ENCODE data around the gene BEAN1. TPM values are rescaled to one million over a fixed set of nuclear protein-coding genes. Genes with fewer than 3 reads are reported as not detected.

The BEAN1 gene
- total RNA-seq, 1 experiment from 2014 or later, result 0.61 TPM

DNA sequence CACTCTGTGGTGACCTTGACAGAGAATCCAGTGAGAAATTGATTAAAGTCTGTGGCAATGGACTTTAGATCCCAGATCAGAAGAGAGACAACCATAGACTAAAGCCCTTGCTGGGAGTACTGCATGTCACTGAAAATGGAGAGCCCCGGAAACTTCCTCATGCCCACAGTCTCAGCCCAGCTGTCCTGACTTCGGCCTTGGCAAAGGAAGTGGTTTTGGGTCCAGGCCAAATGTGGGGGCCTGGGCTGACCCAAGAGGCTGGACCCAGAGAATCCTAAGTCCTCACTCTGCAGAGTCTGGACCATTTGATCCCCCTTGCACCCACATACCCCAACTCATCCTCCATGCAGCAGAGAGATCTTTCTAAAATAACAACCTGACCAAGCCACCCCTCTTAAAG, 4.7 kb upstream of the BEAN1 start:
- DNase-seq (ENCODE audit: low read depth, low spot score) (no peak), ATAC-seq (no peak)
- Histone ChIP-seq H3K9me2 (ENCODE audit: insufficient read depth) (no peaks in the 10 kb centered on the region), H3K4me1 (ENCODE audit: control insufficient read depth in 1 of 2, insufficient read depth in 2 of 2, low read length in 2 of 2) (peaks cover 0 to 4% of the 10 kb centered on the region in 2 experiments; a peak in 1 of 4 replicates), H3K36me3 (ENCODE audit: control insufficient read depth in 1 of 2, insufficient read depth in 2 of 2, low read length in 2 of 2) (no peaks in the 10 kb centered on the region), H3K27me3 (ENCODE audit: insufficient read depth, low read length) (no peaks in the 10 kb centered on the region), H4K20me1 (ENCODE audit: insufficient read depth) (no peaks in the 10 kb centered on the region), H3K79me2 (ENCODE audit: insufficient read depth, low read length) (no peaks in the 10 kb centered on the region), H3K27ac (ENCODE audit: low read depth, low read length) (no peak overlapping the region), H3K4me3 (replicated peaks in 1 of 2; ENCODE audit: low read depth in 1 of 2, low read length in 2 of 2) (no peak overlapping the region), H3K9ac (ENCODE audit: low read length) (no peak overlapping the region), H3K4me2 (ENCODE audit: low read length) (no peak overlapping the region), H3K9me3 (ENCODE audit: control insufficient read depth in 1 of 2, insufficient read depth in 1 of 2, low read depth in 1 of 2, low read length in 2 of 2) (no peaks in the 10 kb centered on the region), H2AFZ (ENCODE audit: low read depth, low read length, poor library complexity, severe bottlenecking) (no peak overlapping the region)
- ChIA-PET CTCF (no interaction called here), RAD21 (ENCODE audit: low non-redundant PET in 1 of 2, low total read pairs in 2 of 2, uncharacterized antibody in 2 of 2, unreplicated experiment in 2 of 2) (no interaction called here), POLR2A (no interaction called here)
- no peak for TF ChIP-seq ELF1 (IDR thresholded peaks at IDR 0.05; ENCODE audit: borderline replicate concordance, low read depth)
- no peak for TF ChIP-seq YY1 (IDR thresholded peaks at IDR 0.05; ENCODE audit: extremely low read depth, insufficient replicate concordance, low read depth, low read length)
- no peak for TF ChIP-seq FOSL1 (IDR thresholded peaks at IDR 0.05; ENCODE audit: low read depth)
- intact Hi-C loops (cut with micrococcal nuclease), result no loop called here
- BruUV-seq (replicated peaks), result no TSS peak

DNA sequence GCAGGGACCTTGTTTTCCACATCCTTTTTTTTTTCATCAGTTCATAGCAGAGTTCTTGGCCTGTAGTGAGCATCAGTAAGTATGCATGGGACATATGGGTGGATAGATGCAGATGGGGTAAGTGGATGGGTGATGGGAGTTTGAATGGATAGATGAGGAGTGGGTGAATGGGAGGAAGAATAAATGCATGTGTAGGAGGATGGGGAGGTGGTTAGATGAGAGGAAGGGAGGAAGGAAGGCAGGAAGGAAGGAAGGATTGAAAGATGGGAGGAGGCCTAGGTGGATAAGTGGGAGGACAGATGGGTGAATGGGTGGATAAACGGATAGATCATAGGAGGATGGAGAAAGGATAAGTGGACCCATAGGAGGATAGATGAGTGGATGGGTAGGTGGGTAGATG, 3.9 kb upstream of the BEAN1 start:
- Histone ChIP-seq H3K4me3 (replicated peaks in 1 of 2; ENCODE audit: low read depth in 1 of 2, low read length in 2 of 2) (no peak overlapping the region), H3K9ac (ENCODE audit: low read length) (no peak overlapping the region), H3K9me3 (ENCODE audit: control insufficient read depth in 1 of 2, insufficient read depth in 1 of 2, low read depth in 1 of 2, low read length in 2 of 2) (no peaks in the 10 kb centered on the region), H2AFZ (ENCODE audit: low read depth, low read length, poor library complexity, severe bottlenecking) (no peak overlapping the region), H4K20me1 (ENCODE audit: insufficient read depth) (no peaks in the 10 kb centered on the region), H3K9me2 (ENCODE audit: insufficient read depth) (no peaks in the 10 kb centered on the region), H3K4me1 (ENCODE audit: control insufficient read depth in 1 of 2, insufficient read depth in 2 of 2, low read length in 2 of 2) (peaks cover 0 to 4% of the 10 kb centered on the region in 2 experiments; a peak in 1 of 4 replicates), H3K4me2 (ENCODE audit: low read length) (no peak overlapping the region), H3K36me3 (ENCODE audit: control insufficient read depth in 1 of 2, insufficient read depth in 2 of 2, low read length in 2 of 2) (no peaks in the 10 kb centered on the region), H3K27me3 (ENCODE audit: insufficient read depth, low read length) (peaks cover 2% of the 10 kb centered on the region; the same call in 1 of the 2 replicates), H3K27ac (ENCODE audit: low read depth, low read length) (no peak overlapping the region), H3K79me2 (ENCODE audit: insufficient read depth, low read length) (no peaks in the 10 kb centered on the region)
- ATAC-seq, result no peak
- ChIA-PET POLR2A (no interaction called here), RAD21 (ENCODE audit: low non-redundant PET in 1 of 2, low total read pairs in 2 of 2, uncharacterized antibody in 2 of 2, unreplicated experiment in 2 of 2) (interaction anchor here in 1 of 2 experiments (0.6 kb wide), 1 partner anchor 8 kb away, joined by 3 read pairs; no protein-coding TSS in a partner anchor), CTCF (interaction anchor here (0.5 kb wide), 1 partner anchor 166 kb away, joined by 4 read pairs; no protein-coding TSS in a partner anchor)
- TF ChIP-seq FOSL1 (IDR thresholded peaks at IDR 0.05; ENCODE audit: low read depth) (no peak), SIN3A (IDR thresholded peaks at IDR 0.05; ENCODE audit: low read depth) (no peak), ZFX (IDR thresholded peaks at IDR 0.05) (no peak), CEBPB (IDR thresholded peaks at IDR 0.05; ENCODE audit: low read depth) (no peak), EGR1 (IDR thresholded peaks at IDR 0.05; ENCODE audit: low read depth) (no peak), TCF7L2 (IDR thresholded peaks at IDR 0.05; ENCODE audit: borderline replicate concordance, extremely low read depth, insufficient read depth, insufficient read length) (no peak), RAD21 (IDR thresholded peaks at IDR 0.05; ENCODE audit: low read depth) (no peak), ELF1 (IDR thresholded peaks at IDR 0.05; ENCODE audit: borderline replicate concordance, low read depth) (no peak), POLR2AphosphoS5 (IDR thresholded peaks at IDR 0.05; ENCODE audit: low read depth, low read length) (no peak)
- TF ChIP-seq, protein P1, sequence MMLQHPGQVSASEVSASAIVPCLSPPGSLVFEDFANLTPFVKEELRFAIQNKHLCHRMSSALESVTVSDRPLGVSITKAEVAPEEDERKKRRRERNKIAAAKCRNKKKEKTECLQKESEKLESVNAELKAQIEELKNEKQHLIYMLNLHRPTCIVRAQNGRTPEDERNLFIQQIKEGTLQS (IDR thresholded peaks at IDR 0.05), result no peak
- TF ChIP-seq, protein P2, sequence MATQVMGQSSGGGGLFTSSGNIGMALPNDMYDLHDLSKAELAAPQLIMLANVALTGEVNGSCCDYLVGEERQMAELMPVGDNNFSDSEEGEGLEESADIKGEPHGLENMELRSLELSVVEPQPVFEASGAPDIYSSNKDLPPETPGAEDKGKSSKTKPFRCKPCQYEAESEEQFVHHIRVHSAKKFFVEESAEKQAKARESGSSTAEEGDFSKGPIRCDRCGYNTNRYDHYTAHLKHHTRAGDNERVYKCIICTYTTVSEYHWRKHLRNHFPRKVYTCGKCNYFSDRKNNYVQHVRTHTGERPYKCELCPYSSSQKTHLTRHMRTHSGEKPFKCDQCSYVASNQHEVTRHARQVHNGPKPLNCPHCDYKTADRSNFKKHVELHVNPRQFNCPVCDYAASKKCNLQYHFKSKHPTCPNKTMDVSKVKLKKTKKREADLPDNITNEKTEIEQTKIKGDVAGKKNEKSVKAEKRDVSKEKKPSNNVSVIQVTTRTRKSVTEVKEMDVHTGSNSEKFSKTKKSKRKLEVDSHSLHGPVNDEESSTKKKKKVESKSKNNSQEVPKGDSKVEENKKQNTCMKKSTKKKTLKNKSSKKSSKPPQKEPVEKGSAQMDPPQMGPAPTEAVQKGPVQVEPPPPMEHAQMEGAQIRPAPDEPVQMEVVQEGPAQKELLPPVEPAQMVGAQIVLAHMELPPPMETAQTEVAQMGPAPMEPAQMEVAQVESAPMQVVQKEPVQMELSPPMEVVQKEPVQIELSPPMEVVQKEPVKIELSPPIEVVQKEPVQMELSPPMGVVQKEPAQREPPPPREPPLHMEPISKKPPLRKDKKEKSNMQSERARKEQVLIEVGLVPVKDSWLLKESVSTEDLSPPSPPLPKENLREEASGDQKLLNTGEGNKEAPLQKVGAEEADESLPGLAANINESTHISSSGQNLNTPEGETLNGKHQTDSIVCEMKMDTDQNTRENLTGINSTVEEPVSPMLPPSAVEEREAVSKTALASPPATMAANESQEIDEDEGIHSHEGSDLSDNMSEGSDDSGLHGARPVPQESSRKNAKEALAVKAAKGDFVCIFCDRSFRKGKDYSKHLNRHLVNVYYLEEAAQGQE (IDR thresholded peaks at IDR 0.05; ENCODE audit: low read depth), result no peak
- TF ChIP-seq, protein P3, sequence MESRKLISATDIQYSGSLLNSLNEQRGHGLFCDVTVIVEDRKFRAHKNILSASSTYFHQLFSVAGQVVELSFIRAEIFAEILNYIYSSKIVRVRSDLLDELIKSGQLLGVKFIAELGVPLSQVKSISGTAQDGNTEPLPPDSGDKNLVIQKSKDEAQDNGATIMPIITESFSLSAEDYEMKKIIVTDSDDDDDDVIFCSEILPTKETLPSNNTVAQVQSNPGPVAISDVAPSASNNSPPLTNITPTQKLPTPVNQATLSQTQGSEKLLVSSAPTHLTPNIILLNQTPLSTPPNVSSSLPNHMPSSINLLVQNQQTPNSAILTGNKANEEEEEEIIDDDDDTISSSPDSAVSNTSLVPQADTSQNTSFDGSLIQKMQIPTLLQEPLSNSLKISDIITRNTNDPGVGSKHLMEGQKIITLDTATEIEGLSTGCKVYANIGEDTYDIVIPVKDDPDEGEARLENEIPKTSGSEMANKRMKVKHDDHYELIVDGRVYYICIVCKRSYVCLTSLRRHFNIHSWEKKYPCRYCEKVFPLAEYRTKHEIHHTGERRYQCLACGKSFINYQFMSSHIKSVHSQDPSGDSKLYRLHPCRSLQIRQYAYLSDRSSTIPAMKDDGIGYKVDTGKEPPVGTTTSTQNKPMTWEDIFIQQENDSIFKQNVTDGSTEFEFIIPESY (IDR thresholded peaks at IDR 0.05; ENCODE audit: extremely low read depth, insufficient replicate concordance, low read length), result no peak
- no TSS peak for BruUV-seq (replicated peaks)
- intact Hi-C loops (cut with micrococcal nuclease), result no loop called here
- no peak for DNase-seq (ENCODE audit: low read depth, low spot score)

Measured in HCT116 (cell line).